C4-2B (cell line): ENCODE data around the gene VRK3.

Source experiments
- ZFX ChIP-seq: fragments of 450-650 bp; IDR thresholded peaks from 2 replicates; pipeline ENCODE4 v1.6.1; 2017
- TF ChIP-seq, protein P1 (sequence below): fragments of 450-650 bp; conservative IDR thresholded peaks from 2 replicates; pipeline ENCODE4 v1.5.1; 2017; ENCODE audit warnings: mild to moderate bottlenecking

DNA sequence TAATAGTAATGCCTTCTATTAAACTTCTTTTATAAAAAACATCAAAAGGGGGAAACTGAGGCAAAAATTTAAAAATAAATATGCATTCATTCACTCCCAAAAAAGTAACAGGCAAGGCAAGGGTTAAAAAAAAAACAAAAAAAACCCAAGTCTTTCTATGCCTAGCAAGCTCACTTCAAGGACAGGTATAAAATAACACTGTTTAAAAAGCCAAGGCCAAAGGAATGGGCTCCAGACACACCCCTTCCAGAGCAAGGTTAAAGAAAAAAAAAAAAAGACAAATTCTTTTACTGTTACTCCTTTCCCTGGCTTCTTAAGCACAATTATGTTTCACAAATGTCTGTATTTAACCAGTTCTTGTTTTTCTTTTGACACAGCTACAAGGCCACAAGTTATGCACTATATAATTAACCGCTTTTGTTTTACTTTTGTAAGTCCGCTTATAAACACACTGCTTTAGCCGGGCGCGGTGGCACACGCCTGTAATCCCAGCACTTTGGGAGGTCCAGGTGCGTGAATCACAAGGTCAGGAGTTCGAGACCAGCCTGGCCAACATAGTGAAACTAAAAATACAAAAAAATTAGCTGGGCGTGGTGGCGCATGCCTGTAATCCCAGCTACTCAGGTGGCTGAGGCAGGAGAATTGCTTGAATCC is 67.8 kb downstream of the VRK3 start:
- TF ChIP-seq, protein P1, sequence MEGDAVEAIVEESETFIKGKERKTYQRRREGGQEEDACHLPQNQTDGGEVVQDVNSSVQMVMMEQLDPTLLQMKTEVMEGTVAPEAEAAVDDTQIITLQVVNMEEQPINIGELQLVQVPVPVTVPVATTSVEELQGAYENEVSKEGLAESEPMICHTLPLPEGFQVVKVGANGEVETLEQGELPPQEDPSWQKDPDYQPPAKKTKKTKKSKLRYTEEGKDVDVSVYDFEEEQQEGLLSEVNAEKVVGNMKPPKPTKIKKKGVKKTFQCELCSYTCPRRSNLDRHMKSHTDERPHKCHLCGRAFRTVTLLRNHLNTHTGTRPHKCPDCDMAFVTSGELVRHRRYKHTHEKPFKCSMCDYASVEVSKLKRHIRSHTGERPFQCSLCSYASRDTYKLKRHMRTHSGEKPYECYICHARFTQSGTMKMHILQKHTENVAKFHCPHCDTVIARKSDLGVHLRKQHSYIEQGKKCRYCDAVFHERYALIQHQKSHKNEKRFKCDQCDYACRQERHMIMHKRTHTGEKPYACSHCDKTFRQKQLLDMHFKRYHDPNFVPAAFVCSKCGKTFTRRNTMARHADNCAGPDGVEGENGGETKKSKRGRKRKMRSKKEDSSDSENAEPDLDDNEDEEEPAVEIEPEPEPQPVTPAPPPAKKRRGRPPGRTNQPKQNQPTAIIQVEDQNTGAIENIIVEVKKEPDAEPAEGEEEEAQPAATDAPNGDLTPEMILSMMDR, result no peak
- no peak for TF ChIP-seq ZFX
